ENCODE data around the gene VMO1.

DNA sequence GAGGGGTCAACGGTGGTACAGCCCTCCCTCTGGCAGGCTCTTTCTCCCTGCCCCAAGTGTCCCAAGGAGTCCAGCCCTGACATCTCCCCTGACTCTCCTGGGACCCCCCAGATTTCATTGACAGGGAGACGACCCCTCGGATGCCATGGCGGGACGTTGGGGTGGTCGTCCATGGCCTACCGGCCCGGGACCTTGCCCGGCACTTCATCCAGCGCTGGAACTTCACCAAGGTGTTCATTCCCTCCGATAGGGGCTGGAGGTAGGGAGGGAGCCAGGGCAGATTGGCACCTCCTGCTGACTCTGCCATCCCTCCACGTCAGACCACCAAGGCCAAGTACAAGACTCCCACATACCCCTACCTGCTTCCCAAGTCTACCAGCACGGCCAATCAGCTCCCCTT, 30.7 kb upstream of the VMO1 start:
- TF ChIP-seq, protein P1, sequence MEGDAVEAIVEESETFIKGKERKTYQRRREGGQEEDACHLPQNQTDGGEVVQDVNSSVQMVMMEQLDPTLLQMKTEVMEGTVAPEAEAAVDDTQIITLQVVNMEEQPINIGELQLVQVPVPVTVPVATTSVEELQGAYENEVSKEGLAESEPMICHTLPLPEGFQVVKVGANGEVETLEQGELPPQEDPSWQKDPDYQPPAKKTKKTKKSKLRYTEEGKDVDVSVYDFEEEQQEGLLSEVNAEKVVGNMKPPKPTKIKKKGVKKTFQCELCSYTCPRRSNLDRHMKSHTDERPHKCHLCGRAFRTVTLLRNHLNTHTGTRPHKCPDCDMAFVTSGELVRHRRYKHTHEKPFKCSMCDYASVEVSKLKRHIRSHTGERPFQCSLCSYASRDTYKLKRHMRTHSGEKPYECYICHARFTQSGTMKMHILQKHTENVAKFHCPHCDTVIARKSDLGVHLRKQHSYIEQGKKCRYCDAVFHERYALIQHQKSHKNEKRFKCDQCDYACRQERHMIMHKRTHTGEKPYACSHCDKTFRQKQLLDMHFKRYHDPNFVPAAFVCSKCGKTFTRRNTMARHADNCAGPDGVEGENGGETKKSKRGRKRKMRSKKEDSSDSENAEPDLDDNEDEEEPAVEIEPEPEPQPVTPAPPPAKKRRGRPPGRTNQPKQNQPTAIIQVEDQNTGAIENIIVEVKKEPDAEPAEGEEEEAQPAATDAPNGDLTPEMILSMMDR (IDR thresholded peaks at IDR 0.05; ENCODE audit: insufficient read depth, low read depth, low read length): no peak
- TF ChIP-seq EZH2 (IDR thresholded peaks at IDR 0.05; ENCODE audit: insufficient read depth, low read length): no peak
